Endothelial cell of umbilical vein (primary cell): Measurements from ENCODE around the gene PYY. TPM values are rescaled to one million over a fixed set of nuclear protein-coding genes. Genes with fewer than 3 reads are reported as not detected.

ENCODE experiments used
- BruUV-seq: library from RNA; stranded (reverse); fragments of 400-500 nt; replicated peaks from 2 replicates; lab custom pipeline; 2021; lab: Mats Ljungman, UMichigan
- CTCF ChIA-PET: fragments of 300-600, 350-600 bp; sonication (Branson Sonifier 250); formaldehyde crosslinking; loops from one replicate; lab custom pipeline; 2021; ENCODE audit warnings: antibody characterized with exemption, inconsistent platforms; lab: Charles Lee
- POLR2A ChIA-PET: fragments of 300-600, 350-600 bp; sonication (Branson Sonifier 250); formaldehyde crosslinking; loops from one replicate; lab custom pipeline; 2021; ENCODE audit warnings: antibody characterized with exemption, inconsistent platforms; lab: Charles Lee
- DNase-seq: peaks from one replicate; pipeline ENCODE4 v3.0.0-alpha.2; 2011; ENCODE audit warnings: low read depth, low spot score
- FAIRE-seq: peaks from 2 replicates; lab custom pipeline; 2011; peaks lifted over from hg19 to GRCh38; lab: Jason Lieb, UNC
- H2AFZ ChIP-seq: 2 replicates; pipeline ENCODE4 v1.6.0; 2012; ENCODE audit warnings: low read depth, low read length, control low read depth, inconsistent platforms
- H3K27ac ChIP-seq: 2 replicates; pipeline ENCODE4 v1.5.1; 2011; ENCODE audit warnings: low read depth, mild to moderate bottlenecking, control low read depth, low read length, moderate library complexity; ENCODE audit not compliant: insufficient read depth
- H3K27me3 ChIP-seq, 2 experiments: 2 replicates each; pipeline versions ENCODE4 v1.6.0 to v1.6.1; 2011; ENCODE audit warnings: low read length in 2 of 2, mixed read lengths in 1 of 2; ENCODE audit not compliant: control insufficient read depth in 2 of 2, insufficient read depth in 2 of 2
- H3K36me3 ChIP-seq, 2 experiments: 2 replicates in 1 of 2; 3 replicates in 1 of 2; pipeline ENCODE4 v1.5.1; 2011; ENCODE audit warnings: low read length in 2 of 2, mild to moderate bottlenecking in 1 of 2, moderate library complexity in 1 of 2; ENCODE audit not compliant: control insufficient read depth in 2 of 2, insufficient read depth in 2 of 2; ENCODE audit errors: extremely low read depth in 1 of 2
- H3K4me1 ChIP-seq: 3 replicates; pipeline ENCODE4 v1.5.1; 2011; ENCODE audit warnings: mild to moderate bottlenecking, low read length; ENCODE audit not compliant: control insufficient read depth, insufficient read depth; ENCODE audit errors: extremely low read depth
- H3K4me2 ChIP-seq: 2 replicates; pipeline ENCODE4 v1.6.1; 2011; ENCODE audit warnings: low read length, control low read depth, mixed read lengths; ENCODE audit not compliant: insufficient read depth
- H3K4me3 ChIP-seq, 3 experiments: fragments of 200-600 bp in 1 of 3; sonication (generic), shearing (Covaris generic) in 1 of 3; replicated peaks in 1 of 3; 2 replicates each; pipeline ENCODE4 v1.5.1; 2011 to 2016; ENCODE audit warnings: control low read depth in 3 of 3, low read length in 3 of 3, mild to moderate bottlenecking in 2 of 3, inconsistent platforms in 1 of 3, low read depth in 1 of 3, moderate library complexity in 1 of 3; ENCODE audit not compliant: insufficient read depth in 1 of 3
- H3K79me2 ChIP-seq: 2 replicates; pipeline ENCODE4 v1.6.0; 2012; ENCODE audit warnings: low read length, inconsistent platforms; ENCODE audit not compliant: control insufficient read depth, insufficient read depth
- H3K9ac ChIP-seq: replicated peaks from 2 replicates; pipeline ENCODE3; 2011; ENCODE audit warnings: low read length, control low read depth; ENCODE audit not compliant: insufficient read depth; ENCODE audit errors: extremely low read depth
- H3K9me1 ChIP-seq: replicated peaks from 3 replicates; pipeline ENCODE4 v1.6.0; 2011; ENCODE audit warnings: mild to moderate bottlenecking, low read length; ENCODE audit not compliant: control insufficient read depth, insufficient read depth; ENCODE audit errors: extremely low read depth
- H3K9me3 ChIP-seq: replicated peaks from 2 replicates; pipeline ENCODE4 v1.5.1; 2012; ENCODE audit warnings: low read length, inconsistent platforms; ENCODE audit not compliant: control insufficient read depth, insufficient read depth
- H4K20me1 ChIP-seq: replicated peaks from 2 replicates; pipeline ENCODE3; 2011; ENCODE audit warnings: mild to moderate bottlenecking, low read length; ENCODE audit not compliant: control insufficient read depth, insufficient read depth; ENCODE audit errors: extremely low read depth
- CTCF ChIP-seq, 2 donors: IDR thresholded peaks; 1 replicate in 1 of 2; 2 replicates in 1 of 2; pipeline ENCODE4 v1.5.1; 2011; ENCODE audit warnings: low read length in 2 of 2, mild to moderate bottlenecking in 2 of 2, moderate library complexity in 2 of 2, control low read depth in 1 of 2, inconsistent platforms in 1 of 2, low read depth in 1 of 2; ENCODE audit not compliant: insufficient read depth in 1 of 2; ENCODE audit errors: extremely low read depth in 1 of 2
- EZH2 ChIP-seq: IDR thresholded peaks from 2 replicates; pipeline ENCODE4 v1.6.1; 2012; ENCODE audit warnings: borderline replicate concordance, low read depth, mild to moderate bottlenecking, moderate library complexity, low read length, inconsistent platforms; ENCODE audit not compliant: severe bottlenecking
- FOS ChIP-seq: IDR thresholded peaks from 2 replicates; pipeline ENCODE4 v1.6.1; 2011; ENCODE audit warnings: mild to moderate bottlenecking, low read length, moderate library complexity, borderline replicate concordance; ENCODE audit not compliant: insufficient read depth
- GATA2 ChIP-seq: IDR thresholded peaks from 2 replicates; pipeline ENCODE4 v1.7.0; 2011; ENCODE audit warnings: low read depth, mild to moderate bottlenecking, moderate library complexity, mixed read lengths, low read length; ENCODE audit not compliant: insufficient read length, insufficient read depth
- JUN ChIP-seq: IDR thresholded peaks from 2 replicates; pipeline ENCODE4 v1.6.1; 2011; ENCODE audit warnings: borderline replicate concordance, low read depth; ENCODE audit not compliant: insufficient read length, insufficient read depth
- MAX ChIP-seq: IDR thresholded peaks from 2 replicates; pipeline ENCODE4 v1.6.1; 2011; ENCODE audit not compliant: insufficient read depth, insufficient read length
- MYC ChIP-seq: IDR thresholded peaks from one replicate; pipeline ENCODE4 v1.6.1; 2011; ENCODE audit warnings: mild to moderate bottlenecking, low read depth, low read length
- POLR2A ChIP-seq: IDR thresholded peaks from 2 replicates; pipeline ENCODE4 v1.6.1; 2012; ENCODE audit warnings: low read depth, mild to moderate bottlenecking, control low read depth, low read length
- POLR2AphosphoS5 ChIP-seq: IDR thresholded peaks from 2 replicates; pipeline ENCODE4 v1.6.1; 2012; ENCODE audit warnings: low read depth, mild to moderate bottlenecking, control low read depth, low read length, moderate library complexity; ENCODE audit not compliant: insufficient read depth
- dilution Hi-C: fragments of 300-500 bp; cut with MboI; formaldehyde crosslinking; loops from one replicate; pipeline ENCODE4 v1.15.0; 2019; ENCODE audit warnings: low sequenced_read_pairs; ENCODE audit not compliant: extremely low pct_ligation_motif_present
- intact Hi-C: fragments of 100-400 bp; cut with micrococcal nuclease; formaldehyde crosslinking; loops from one replicate; pipeline ENCODE4 v1.10.0; 2022
- polyA plus RNA-seq, 4 experiments: library from polyadenylated mRNA; depleted of rRNA in 3 of 4; stranded (reverse) in 3 of 4; unstranded in 1 of 4; fragments of >200 nt; gene quantifications; 2 replicates each; pipeline versions ENCODE4 v1.2.1 to v1.2.3, GENCODE V29; 2011 to 2012; ENCODE audit warnings: missing spikeins in 1 of 4
- total RNA-seq: library from RNA; stranded (reverse); gene quantifications from 2 replicates; pipeline ENCODE4 v1.2.3, GENCODE V29; 2021

The PYY gene
- total and polyA plus RNA-seq, 2 donors (not counting 3 experiments of a cell fraction or from before 2014, with no cell fraction given) = not detected

GRCh38 chr17:43935204-43935925, 18.4 kb downstream of the PYY start:
- FAIRE-seq (no peak), DNase-seq (no peak)
- Histone ChIP-seq H3K9me1 (no peaks in the 10 kb centered on the region), H3K4me3 (no peak overlapping the region), H3K27me3 (peaks cover 0 to 4% of the 10 kb centered on the region in 2 experiments), H4K20me1 (no peaks in the 10 kb centered on the region), H3K4me2 (no peak overlapping the region), H3K27ac (no peak overlapping the region), H3K9me3 (no peaks in the 10 kb centered on the region), H2AFZ (no peak overlapping the region), H3K79me2 (no peaks in the 10 kb centered on the region), H3K9ac (no peak overlapping the region), H3K4me1 (no peaks in the 10 kb centered on the region), H3K36me3 (no peaks in the 10 kb centered on the region)
- BruUV-seq = no TSS peak
- TF ChIP-seq MYC (no peak), FOS (no peak), POLR2AphosphoS5 (no peak), EZH2 (no peak)
- ChIA-PET CTCF (interaction anchor here (1.2 kb wide), 2 partner anchors 9 to 55 kb away, joined by 3 read pairs; no protein-coding TSS in a partner anchor), POLR2A (no interaction called here)
- dilution Hi-C loops = no loop called here
- intact Hi-C loops = no loop called here

GRCh38 chr17:43932923-43933322, 20.8 kb downstream of the PYY start:
- Histone ChIP-seq H3K4me1 (no peaks in the 10 kb centered on the region), H4K20me1 (no peaks in the 10 kb centered on the region), H3K27ac (no peak overlapping the region), H3K9me1 (no peaks in the 10 kb centered on the region), H3K4me2 (no peak overlapping the region), H3K27me3 (peaks cover 7 to 9% of the 10 kb centered on the region in 2 experiments), H3K9ac (no peak overlapping the region), H2AFZ (no peak overlapping the region), H3K36me3 (no peaks in the 10 kb centered on the region), H3K79me2 (no peaks in the 10 kb centered on the region), H3K9me3 (no peaks in the 10 kb centered on the region), H3K4me3 (no peak overlapping the region)
- dilution Hi-C loops = no loop called here
- CTCF ChIA-PET = interaction anchor here (1.8 kb wide), 1 partner anchor 23 kb away, joined by 7 read pairs; no protein-coding TSS in a partner anchor
- no TSS peak for BruUV-seq
- TF ChIP-seq POLR2A = no peak
- TF ChIP-seq FOS = no peak
- no peak for TF ChIP-seq JUN
- no peak for TF ChIP-seq POLR2AphosphoS5
- no peak for TF ChIP-seq EZH2
- no peak for TF ChIP-seq CTCF (IDR thresholded peaks at IDR 0.05; ENCODE audit: extremely low read depth in 1 of 2, insufficient read depth in 1 of 2, low read depth in 1 of 2, low read length in 2 of 2)
- TF ChIP-seq GATA2 = no peak
- no peak for TF ChIP-seq MAX
- no peak for TF ChIP-seq MYC
- FAIRE-seq (no peak), DNase-seq (no peak)
- POLR2A ChIA-PET = no interaction called here
- intact Hi-C loops = no loop called here
